A549 (cell line): Measurements from ENCODE around the gene KMT2C.

Source experiments
- CEBPB ChIP-seq, 2 experiments: fragments of >200 bp in 1 of 2; sonication (Bioruptor Twin) in 1 of 2; formaldehyde crosslinking in 1 of 2; IDR thresholded peaks; 2 replicates each; pipeline ENCODE4 v1.6.1; 2012 to 2016
- KDM5A ChIP-seq: fragments of 200-600 bp; sonication (generic); IDR thresholded peaks from 2 replicates; pipeline ENCODE4 v1.6.1; 2016; ENCODE audit warnings: antibody characterized with exemption, mild to moderate bottlenecking
- NFE2L2 ChIP-seq: fragments of 150-350 bp; conservative IDR thresholded peaks from 2 replicates; pipeline ENCODE4 v1.6.1; 2014; ENCODE audit warnings: low read length
- POLR2A ChIP-seq: IDR thresholded peaks from 2 replicates; pipeline ENCODE4 v1.6.1; 2012; ENCODE audit warnings: mild to moderate bottlenecking, low read length
- RAD21 ChIP-seq, 2 experiments: fragments of >200 bp in 1 of 2; sonication (Bioruptor Twin) in 1 of 2; formaldehyde crosslinking in 1 of 2; IDR thresholded peaks in 1 of 2; conservative IDR thresholded peaks in 1 of 2; 2 replicates in 1 of 2; 3 replicates in 1 of 2; pipeline ENCODE4 v1.6.1; 2012 to 2018; ENCODE audit warnings: inconsistent platforms in 1 of 2
- USF2 ChIP-seq: fragments of 450-650 bp; IDR thresholded peaks from 2 replicates; pipeline ENCODE4 v1.6.1; 2014; ENCODE audit warnings: antibody characterized with exemption
- ZFP36 ChIP-seq: fragments of 450-650 bp; IDR thresholded peaks from 2 replicates; pipeline ENCODE4 v1.6.1; 2014; ENCODE audit warnings: borderline replicate concordance; ENCODE audit not compliant: partially characterized antibody
- TF ChIP-seq, protein P1 (sequence below): fragments of >200 bp; sonication (Bioruptor Twin); formaldehyde crosslinking; IDR thresholded peaks from 3 replicates; pipeline ENCODE4 v1.5.1; 2016

- TF ChIP-seq, protein P1, sequence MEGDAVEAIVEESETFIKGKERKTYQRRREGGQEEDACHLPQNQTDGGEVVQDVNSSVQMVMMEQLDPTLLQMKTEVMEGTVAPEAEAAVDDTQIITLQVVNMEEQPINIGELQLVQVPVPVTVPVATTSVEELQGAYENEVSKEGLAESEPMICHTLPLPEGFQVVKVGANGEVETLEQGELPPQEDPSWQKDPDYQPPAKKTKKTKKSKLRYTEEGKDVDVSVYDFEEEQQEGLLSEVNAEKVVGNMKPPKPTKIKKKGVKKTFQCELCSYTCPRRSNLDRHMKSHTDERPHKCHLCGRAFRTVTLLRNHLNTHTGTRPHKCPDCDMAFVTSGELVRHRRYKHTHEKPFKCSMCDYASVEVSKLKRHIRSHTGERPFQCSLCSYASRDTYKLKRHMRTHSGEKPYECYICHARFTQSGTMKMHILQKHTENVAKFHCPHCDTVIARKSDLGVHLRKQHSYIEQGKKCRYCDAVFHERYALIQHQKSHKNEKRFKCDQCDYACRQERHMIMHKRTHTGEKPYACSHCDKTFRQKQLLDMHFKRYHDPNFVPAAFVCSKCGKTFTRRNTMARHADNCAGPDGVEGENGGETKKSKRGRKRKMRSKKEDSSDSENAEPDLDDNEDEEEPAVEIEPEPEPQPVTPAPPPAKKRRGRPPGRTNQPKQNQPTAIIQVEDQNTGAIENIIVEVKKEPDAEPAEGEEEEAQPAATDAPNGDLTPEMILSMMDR: no peak
- TF ChIP-seq POLR2A: no peak
- no peak for TF ChIP-seq NFE2L2
- TF ChIP-seq RAD21 (conservative IDR thresholded peaks at IDR 0.05 in 1 of 2, IDR thresholded peaks at IDR 0.05 in 1 of 2): no peak
- no peak for TF ChIP-seq USF2
- TF ChIP-seq ZFP36: no peak
- no peak for TF ChIP-seq CEBPB (IDR thresholded peaks at IDR 0.05)
- TF ChIP-seq KDM5A: no peak
These were observed 44.9 kb upstream of the KMT2C start for GRCh38 chr7:152480664-152481063.
